ENCODE measurements around the gene PAPPA.

GRCh38 chr9:116142706-116143492 is 10.7 kb upstream of the PAPPA start:
- no peak for TF ChIP-seq CTCF (IDR thresholded peaks at IDR 0.05)
- TF ChIP-seq MAX (IDR thresholded peaks at IDR 0.05; ENCODE audit: low read depth), result no peak
- no peak for TF ChIP-seq PBX3 (IDR thresholded peaks at IDR 0.05)
- TF ChIP-seq POLR2AphosphoS5 (IDR thresholded peaks at IDR 0.05; ENCODE audit: low read depth, low read length), result no peak
- no peak for TF ChIP-seq EP300 (IDR thresholded peaks at IDR 0.05; ENCODE audit: borderline replicate concordance in 1 of 2, low read depth in 1 of 2, low read length in 1 of 2)
- TF ChIP-seq JUND (IDR thresholded peaks at IDR 0.05), result no peak
- TF ChIP-seq SIN3A (IDR thresholded peaks at IDR 0.05; ENCODE audit: borderline replicate concordance, low read depth, low read length), result no peak
